LNCaP clone FGC (cell line): Measurements from ENCODE around the gene ARL4D.
A peak's percentile ranks its signal among the peaks of the same experiment; 100 is the strongest.

ENCODE experiments used
- DNase-seq: peaks from one replicate; pipeline ENCODE4 v3.0.0-alpha.2; 2011; ENCODE audit warnings: low read depth
- H3K4me3 ChIP-seq: 2 replicates; pipeline ENCODE4 v1.5.1; 2011; ENCODE audit warnings: mild to moderate bottlenecking, low read depth, low read length, control low read depth
- TF ChIP-seq, protein P1 (sequence below): IDR thresholded peaks from 2 replicates; pipeline ENCODE4 v1.5.1; 2012; ENCODE audit warnings: mild to moderate bottlenecking; ENCODE audit not compliant: control insufficient read depth, insufficient read depth; ENCODE audit errors: extremely low read depth

ARL4D gene, protein sequence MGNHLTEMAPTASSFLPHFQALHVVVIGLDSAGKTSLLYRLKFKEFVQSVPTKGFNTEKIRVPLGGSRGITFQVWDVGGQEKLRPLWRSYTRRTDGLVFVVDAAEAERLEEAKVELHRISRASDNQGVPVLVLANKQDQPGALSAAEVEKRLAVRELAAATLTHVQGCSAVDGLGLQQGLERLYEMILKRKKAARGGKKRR

DNA sequence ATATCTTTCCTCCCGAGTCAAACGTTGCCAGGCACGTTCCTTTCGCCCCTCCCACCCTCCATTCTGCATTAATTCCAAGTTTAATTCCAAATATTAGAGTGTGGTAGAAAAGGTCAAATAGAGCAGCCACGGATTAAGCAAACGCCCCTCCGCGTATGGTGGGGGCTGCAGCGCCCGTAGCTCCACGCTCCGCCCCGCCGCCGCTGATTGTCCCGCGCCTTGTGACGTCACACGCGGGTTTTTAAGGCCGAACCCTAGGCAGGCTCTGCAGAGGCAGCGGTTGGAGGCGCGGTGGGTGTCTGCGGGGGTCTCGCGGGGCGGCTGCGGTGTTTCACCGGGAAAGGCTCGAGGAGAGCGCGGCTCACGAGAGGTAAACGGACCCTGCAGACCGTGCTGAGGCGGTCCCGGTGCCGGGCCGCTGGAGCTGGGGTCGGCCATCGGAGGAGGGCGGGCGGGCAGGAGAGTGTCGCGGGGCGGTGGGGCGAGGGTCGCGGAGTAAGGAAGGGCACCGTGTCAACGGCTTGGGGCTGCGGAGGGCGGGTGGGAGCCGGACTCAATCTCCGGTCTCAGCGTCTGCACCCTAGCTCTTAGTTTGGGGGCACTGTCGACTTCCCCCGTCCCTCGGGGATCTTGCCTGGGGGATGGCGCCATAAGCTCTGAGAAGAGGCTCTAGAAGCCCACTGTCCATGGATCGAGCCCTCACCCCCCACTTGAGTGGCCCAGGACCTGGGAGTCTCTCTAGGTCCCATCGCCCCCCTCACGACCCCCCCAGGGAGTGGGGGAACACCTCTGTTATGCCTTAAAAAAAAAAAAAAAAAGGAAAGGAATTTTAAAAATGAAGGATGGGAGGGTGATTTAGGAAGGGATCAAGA, at the start of gene ARL4D:
TSS of gene ARL4D (plus strand) at position 270 of the 872 bp plus-strand sequence. CDS start 740 bp downstream, outside the sequence.
- peak within 1 kb of the TSS; percentile 57 for H3K4me3 ChIP-seq
- TF ChIP-seq, protein P1, sequence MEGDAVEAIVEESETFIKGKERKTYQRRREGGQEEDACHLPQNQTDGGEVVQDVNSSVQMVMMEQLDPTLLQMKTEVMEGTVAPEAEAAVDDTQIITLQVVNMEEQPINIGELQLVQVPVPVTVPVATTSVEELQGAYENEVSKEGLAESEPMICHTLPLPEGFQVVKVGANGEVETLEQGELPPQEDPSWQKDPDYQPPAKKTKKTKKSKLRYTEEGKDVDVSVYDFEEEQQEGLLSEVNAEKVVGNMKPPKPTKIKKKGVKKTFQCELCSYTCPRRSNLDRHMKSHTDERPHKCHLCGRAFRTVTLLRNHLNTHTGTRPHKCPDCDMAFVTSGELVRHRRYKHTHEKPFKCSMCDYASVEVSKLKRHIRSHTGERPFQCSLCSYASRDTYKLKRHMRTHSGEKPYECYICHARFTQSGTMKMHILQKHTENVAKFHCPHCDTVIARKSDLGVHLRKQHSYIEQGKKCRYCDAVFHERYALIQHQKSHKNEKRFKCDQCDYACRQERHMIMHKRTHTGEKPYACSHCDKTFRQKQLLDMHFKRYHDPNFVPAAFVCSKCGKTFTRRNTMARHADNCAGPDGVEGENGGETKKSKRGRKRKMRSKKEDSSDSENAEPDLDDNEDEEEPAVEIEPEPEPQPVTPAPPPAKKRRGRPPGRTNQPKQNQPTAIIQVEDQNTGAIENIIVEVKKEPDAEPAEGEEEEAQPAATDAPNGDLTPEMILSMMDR: no peak
- no peak for DNase-seq

DNA sequence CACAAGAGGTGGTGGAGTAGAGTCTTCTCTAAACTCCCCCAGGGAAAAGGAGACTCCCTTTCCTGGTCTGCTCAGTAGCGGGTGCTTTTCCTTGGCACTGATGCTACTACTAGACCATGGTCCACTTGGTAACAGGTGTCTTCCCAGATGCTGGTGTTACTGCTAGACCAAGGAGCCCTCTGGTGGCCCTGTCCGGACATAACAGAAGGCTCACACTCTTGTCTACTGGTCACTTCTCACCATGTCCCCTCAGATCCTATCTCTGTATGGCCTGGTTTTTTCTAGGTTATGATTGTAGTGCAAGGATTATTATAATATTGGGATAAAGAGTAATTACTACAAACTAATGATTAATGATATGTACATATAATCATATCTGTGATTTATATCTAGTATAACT, 49.7 kb upstream of the ARL4D start:
- DNase-seq: no peak
- no peak overlapping the region for H3K4me3 ChIP-seq
- TF ChIP-seq, protein P1: no peak

DNA sequence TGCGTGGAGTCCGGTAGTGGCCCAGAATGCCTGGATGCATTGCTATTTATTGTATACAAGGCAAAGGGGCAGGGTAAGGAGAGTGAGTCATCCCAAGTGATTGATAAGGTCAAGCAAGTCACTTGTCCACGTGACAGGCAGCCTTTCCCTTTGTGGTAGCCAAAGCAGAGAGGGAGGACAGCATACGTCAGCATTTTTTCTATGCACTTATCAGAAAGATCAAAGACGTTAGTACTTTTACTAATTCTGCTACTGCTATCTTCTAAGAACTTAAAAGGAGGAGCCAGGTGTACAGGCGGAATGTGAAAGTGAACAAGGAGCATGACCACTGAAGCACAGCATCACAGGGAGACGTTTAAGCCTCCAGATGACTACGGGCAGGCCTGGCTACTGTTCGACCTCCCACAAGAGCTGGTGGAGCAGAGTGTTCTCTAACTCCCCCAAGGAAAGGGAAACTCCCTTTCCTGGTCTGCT, 47.9 kb upstream of the ARL4D start:
- TF ChIP-seq, protein P1: no peak
- no peak overlapping the region for H3K4me3 ChIP-seq
- no peak for DNase-seq

DNA sequence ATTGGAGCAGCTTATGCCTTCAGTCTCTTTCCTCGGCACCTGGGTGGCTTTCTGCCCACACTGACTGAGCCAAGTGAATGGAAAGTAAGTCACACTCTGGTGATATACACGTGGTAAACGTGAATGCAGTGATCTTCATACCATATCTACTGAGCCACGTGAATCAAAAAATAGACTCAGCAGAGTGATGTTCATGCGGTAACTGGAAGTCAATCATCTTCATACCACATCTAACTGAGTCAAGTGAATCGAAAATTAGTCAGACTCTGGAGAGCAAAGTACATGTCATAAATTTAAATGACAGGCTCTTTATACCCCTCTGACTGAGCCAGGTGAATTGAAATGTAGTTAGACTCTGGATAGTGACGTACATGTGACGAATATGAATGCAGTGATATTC, 47.1 kb upstream of the ARL4D start:
- TF ChIP-seq, protein P1: no peak
- no peak for DNase-seq
- H3K4me3 ChIP-seq: no peak overlapping the region

DNA sequence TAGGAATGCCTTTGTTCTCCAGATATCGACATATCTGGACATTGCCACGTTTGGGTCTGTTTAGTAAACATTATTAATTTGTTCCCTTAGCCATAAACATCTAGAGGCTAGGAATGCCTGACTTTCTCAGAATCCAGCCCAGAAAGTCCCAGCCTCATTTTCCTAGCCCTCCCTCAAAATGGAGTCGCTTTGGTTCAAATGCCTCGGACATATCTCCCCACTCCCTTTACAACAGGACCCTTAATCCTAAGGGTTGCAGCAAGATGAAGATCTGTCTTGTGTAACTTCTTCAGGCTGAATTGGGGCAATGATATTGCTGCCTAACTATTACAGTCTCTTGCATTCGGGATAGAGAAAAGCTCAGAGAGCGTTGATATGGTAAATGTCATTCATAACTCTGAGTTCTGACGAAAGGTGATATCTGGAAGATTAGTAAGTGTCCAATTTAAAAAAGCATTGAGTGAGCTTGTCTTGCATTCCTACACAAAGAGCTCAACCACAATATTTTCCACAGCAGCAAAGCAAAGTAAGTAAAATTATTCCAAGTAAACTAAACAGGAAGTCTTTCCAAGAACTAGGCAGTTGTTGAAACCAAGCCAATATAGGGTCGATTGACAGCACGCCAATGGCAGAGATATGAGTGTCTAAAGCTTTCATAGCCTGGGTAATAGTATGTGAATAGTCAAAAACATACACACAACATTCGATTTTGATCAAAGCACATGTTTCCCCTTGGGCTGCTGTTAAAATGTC, 46.0 kb upstream of the ARL4D start:
- no peak overlapping the region for H3K4me3 ChIP-seq
- no peak for DNase-seq
- TF ChIP-seq, protein P1: no peak

DNA sequence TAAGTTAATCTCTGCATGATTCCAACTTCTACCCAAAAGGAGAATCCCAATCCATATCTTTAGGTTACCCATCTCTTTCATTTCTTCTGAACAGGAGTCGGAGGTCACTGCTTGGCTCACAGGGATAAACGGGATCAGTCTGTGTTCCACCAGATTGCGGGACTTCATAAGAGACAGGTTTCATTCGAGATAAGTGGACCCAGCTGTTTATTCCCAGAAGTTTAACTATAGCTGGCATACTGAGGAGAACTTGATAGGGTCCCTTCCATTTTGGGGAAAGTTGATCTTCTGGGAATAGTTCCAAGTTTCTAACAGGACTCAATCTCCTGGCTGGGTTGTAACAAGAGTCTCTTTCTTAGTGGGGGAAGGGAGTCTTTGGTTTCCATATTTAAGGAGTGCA, 45.4 kb upstream of the ARL4D start:
- H3K4me3 ChIP-seq: no peak overlapping the region
- DNase-seq: no peak
- TF ChIP-seq, protein P1: no peak
